ENCODE results near the gene ENGASE. TPM values are rescaled to one million over a fixed set of nuclear protein-coding genes. Genes with fewer than 3 reads are reported as not detected.

The ENGASE gene
- total RNA-seq, 4 donors from 2014 or later = 10.4 to 23.7 (median 19.1) TPM

- H3K4me1 ChIP-seq = peaks cover 1 to 19% (median 12%) of the 10 kb centered on the region in 4 donors
- TF ChIP-seq POLR2AphosphoS5 (IDR thresholded peaks at IDR 0.05) (peak in 1 of 2 donors; percentile 22), EP300 (IDR thresholded peaks at IDR 0.05) (no peak), POLR2A (IDR thresholded peaks at IDR 0.05; ENCODE audit: low read depth) (no peak)
- TF ChIP-seq, protein P1, sequence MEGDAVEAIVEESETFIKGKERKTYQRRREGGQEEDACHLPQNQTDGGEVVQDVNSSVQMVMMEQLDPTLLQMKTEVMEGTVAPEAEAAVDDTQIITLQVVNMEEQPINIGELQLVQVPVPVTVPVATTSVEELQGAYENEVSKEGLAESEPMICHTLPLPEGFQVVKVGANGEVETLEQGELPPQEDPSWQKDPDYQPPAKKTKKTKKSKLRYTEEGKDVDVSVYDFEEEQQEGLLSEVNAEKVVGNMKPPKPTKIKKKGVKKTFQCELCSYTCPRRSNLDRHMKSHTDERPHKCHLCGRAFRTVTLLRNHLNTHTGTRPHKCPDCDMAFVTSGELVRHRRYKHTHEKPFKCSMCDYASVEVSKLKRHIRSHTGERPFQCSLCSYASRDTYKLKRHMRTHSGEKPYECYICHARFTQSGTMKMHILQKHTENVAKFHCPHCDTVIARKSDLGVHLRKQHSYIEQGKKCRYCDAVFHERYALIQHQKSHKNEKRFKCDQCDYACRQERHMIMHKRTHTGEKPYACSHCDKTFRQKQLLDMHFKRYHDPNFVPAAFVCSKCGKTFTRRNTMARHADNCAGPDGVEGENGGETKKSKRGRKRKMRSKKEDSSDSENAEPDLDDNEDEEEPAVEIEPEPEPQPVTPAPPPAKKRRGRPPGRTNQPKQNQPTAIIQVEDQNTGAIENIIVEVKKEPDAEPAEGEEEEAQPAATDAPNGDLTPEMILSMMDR (IDR thresholded peaks at IDR 0.05) = peak in 2 of 3 experiments; percentile 79 to 87
- peaks cover 0 to 26% (median 0%) of the 10 kb centered on the region in 4 donors for H3K27me3 ChIP-seq
- no peak overlapping the region for H3K27ac ChIP-seq (replicated peaks in 1 of 4)
- no peak overlapping the region for H3K4me3 ChIP-seq
- H3K9me3 ChIP-seq = no peaks in the 10 kb centered on the region
- intact Hi-C loops (cut with DNase I) = loop anchor here (1.0 kb wide), 1 partner anchor 304 kb away; no protein-coding TSS in a partner anchor
- H3K36me3 ChIP-seq = peaks cover 5 to 55% (median 46%) of the 10 kb centered on the region in 4 donors
- 69% methylated on average over 5 of the region's 12 CpGs for WGBS
- no peak for DNase-seq (ENCODE audit: extremely low spot score)
Observed at GRCh38 chr17:79087428-79088143, 13.0 kb downstream of the ENGASE start.

GRCh38 chr17:79088247-79088996, 13.8 kb downstream of the ENGASE start:
- WGBS = 96% methylated on average over 17 of the region's 26 CpGs
- Histone ChIP-seq H3K27me3 (peaks cover 0 to 35% (median 0%) of the 10 kb centered on the region in 4 donors), H3K9me3 (no peaks in the 10 kb centered on the region), H3K4me1 (peaks cover 0 to 17% (median 11%) of the 10 kb centered on the region in 4 donors), H3K4me3 (no peak overlapping the region), H3K36me3 (peaks cover 5 to 47% (median 41%) of the 10 kb centered on the region in 4 donors), H3K27ac (replicated peaks in 1 of 4) (no peak overlapping the region)
- DNase-seq (ENCODE audit: extremely low spot score) = no peak
- intact Hi-C loops (cut with DNase I) = no loop called here
- TF ChIP-seq POLR2A (IDR thresholded peaks at IDR 0.05; ENCODE audit: low read depth) (no peak), EP300 (IDR thresholded peaks at IDR 0.05) (no peak), POLR2AphosphoS5 (IDR thresholded peaks at IDR 0.05) (no peak)
- TF ChIP-seq, protein P1 (IDR thresholded peaks at IDR 0.05) = no peak

DNA sequence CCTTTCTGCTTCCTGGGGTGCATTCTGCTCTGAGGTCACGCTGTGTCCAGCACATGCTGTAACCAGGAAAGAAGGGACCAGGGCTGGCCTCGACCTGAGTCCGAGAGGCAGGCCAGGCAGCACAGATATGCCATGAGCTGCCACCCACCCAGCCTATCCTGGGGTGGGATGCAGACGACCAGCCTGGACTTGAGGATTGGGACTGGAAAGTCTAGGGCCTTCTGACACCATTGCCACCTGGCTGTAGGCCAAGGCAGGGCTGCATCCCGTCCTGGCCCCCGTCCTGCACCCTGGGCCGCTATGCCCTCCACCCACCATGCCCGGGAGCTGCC, 14.3 kb downstream of the ENGASE start:
- Histone ChIP-seq H3K27me3 (peaks cover 0 to 40% (median 0%) of the 10 kb centered on the region in 4 donors), H3K36me3 (peaks cover 5 to 42% (median 35%) of the 10 kb centered on the region in 4 donors), H3K27ac (replicated peaks in 1 of 4) (no peak overlapping the region), H3K4me1 (peaks cover 0 to 17% (median 11%) of the 10 kb centered on the region in 4 donors), H3K4me3 (no peak overlapping the region), H3K9me3 (no peaks in the 10 kb centered on the region)
- no peak for TF ChIP-seq POLR2A (IDR thresholded peaks at IDR 0.05; ENCODE audit: low read depth)
- TF ChIP-seq, protein P1 (IDR thresholded peaks at IDR 0.05) = no peak
- no peak for TF ChIP-seq POLR2AphosphoS5 (IDR thresholded peaks at IDR 0.05)
- intact Hi-C loops (cut with DNase I) = no loop called here
- no peak for DNase-seq (ENCODE audit: extremely low spot score)
- WGBS = 69% methylated on average over 6 of the region's 8 CpGs

- no peak overlapping the region for H3K4me3 ChIP-seq
- peaks cover 0 to 49% (median 0%) of the 10 kb centered on the region in 4 donors for H3K27me3 ChIP-seq
- peaks cover 5 to 32% (median 26%) of the 10 kb centered on the region in 4 donors for H3K36me3 ChIP-seq
- TF ChIP-seq POLR2A (IDR thresholded peaks at IDR 0.05; ENCODE audit: low read depth) (no peak), EP300 (IDR thresholded peaks at IDR 0.05) (no peak), POLR2AphosphoS5 (IDR thresholded peaks at IDR 0.05) (no peak)
- TF ChIP-seq, protein P1 (IDR thresholded peaks at IDR 0.05) = no peak
- no peak for DNase-seq (ENCODE audit: extremely low spot score)
- H3K9me3 ChIP-seq = no peaks in the 10 kb centered on the region
- intact Hi-C loops (cut with DNase I) = no loop called here
- peaks cover 0 to 17% (median 11%) of the 10 kb centered on the region in 4 donors for H3K4me1 ChIP-seq
- H3K27ac ChIP-seq (replicated peaks in 1 of 4) = no peak overlapping the region
- WGBS = 78% methylated on average over 23 of the region's 31 CpGs
Observed at GRCh38 chr17:79089720-79090442, 15.3 kb downstream of the ENGASE start.
